Activated CD4-positive, alpha-beta T cell treated with anti-CD3 and anti-CD28 coated beads, Interleukin-2, Interleukin-4, amounts not matched to agents 100 ng/mL and 50 ng/mL, durations not matched to agents 16 hours and 8 hours (primary cell): Measurements from ENCODE around the gene NRIP2.

Experiments
- DNase-seq: peaks from one replicate; pipeline ENCODE4 v3.0.0-alpha.2; 2020; ENCODE audit warnings: low spot score

NRIP2 gene

DNA sequence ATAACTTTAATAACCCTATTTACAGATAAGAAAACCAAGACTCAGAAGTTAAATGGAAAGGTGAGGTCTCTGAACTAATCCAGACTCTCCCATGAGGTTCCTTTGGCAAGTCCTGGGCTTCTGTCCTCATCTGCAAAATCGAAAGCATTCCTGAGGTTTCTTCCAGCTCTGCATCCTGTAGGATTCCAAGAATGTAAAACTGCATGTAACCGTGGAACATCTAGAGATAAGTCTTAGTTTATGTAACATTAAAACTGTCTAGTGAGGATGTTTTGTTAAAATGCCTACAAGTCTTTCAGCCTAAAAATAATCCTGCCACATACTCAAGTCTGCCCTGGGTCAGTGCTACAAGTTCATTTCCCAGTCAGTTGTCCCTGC is 29.7 kb downstream of the NRIP2 start:
- DNase-seq, result no peak

DNA sequence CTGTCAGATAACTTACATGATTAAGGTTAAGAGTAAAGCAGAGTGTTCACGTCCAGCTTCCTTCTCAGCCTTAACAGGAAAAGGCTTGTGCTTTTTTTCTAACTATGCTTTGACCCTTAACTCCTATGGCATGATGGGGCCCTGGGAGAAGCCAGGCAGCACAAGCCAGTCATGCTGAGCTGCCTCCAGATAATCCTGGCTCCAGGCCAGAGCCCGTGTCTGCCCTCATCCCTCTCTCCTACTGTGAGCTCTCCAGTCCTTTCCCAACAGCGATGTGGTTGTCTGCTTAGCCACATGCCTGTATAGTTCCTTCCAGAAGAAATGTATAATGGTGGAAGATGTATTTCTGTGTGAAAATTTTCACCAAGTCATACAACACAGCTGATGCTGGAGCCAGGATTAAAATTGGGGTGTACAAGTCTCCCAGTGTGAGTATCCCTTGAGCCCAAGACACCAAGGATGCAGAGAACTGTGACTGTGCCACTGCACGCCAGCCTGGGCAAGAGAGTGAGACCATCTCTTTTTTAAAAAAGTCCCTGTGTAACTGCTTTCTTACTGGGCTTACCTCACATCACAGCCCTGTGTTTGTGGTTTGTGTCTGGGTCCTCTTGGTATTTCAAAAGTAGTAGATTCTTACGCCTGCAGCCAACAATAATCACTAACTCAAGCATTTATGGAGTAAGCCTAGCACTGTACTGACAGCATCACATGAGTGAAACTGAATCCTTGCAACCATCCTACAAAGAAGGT is 30.3 kb downstream of the NRIP2 start:
- DNase-seq, result no peak

DNA sequence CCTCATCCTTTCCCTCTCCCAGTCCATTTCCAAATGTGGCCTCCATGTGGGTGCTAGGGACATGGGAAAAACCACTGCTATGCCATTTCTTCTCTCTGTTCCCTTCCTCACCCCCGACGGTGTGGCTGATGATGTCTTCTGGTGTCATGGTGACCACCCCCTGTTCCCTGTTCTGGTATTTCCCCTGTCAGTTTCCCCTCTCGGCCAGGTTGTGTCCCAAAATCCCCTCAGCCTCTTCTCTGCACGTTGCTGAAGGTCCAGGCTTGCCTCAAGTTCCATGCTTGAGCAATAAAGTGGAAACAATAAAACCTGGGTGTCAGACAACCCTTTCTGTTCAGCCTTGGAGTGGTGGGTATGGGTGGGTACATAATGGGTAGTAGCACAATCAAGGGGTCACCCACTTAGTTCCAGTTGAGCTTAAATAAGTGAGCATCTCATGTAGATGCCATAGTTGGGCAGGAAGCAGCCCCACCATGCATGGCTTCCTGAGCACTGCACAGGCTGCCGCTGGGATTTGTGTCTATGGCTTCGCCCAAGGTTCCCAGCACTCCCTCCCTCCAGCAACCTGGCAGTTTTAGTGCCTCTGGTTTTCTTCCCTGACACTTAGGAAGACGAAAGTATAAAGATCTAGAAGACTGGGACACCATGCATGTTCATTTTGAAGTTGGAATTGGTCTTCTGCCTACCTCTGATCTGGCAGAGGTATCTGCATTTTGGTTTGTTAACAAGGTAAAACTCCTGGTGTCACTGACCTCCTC is 31.0 kb downstream of the NRIP2 start:
- DNase-seq, result no peak

DNA sequence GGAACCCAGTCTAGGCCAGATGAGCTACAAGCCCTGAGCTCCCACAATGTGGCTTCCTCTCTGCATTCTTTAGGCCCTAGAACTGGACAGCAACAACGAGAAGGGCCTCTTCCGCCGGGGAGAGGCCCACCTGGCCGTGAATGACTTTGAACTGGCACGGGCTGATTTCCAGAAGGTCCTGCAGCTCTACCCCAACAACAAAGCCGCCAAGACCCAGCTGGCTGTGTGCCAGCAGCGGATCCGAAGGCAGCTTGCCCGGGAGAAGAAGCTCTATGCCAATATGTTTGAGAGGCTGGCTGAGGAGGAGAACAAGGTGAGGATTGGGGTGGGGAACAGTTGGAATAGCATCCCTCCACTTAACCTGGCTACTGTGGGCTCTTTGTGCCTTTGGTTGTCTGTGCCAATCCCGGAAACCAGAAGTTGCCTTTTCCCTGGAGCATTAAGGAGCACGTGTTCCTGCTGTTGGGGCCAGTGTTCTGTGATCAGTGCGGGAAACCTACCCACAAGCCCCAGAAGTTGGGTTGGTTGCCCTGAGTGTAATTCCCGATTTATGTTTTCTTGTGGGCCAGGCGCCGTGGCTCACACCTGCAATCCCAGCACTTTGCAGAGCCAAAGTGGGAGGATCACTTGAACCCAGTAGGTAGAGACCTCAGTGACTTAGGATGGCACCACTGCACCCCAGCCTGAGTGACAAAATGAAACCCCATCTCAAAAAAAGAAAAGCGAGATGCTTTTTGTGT is 33.6 kb downstream of the NRIP2 start:
- DNase-seq, result no peak

DNA sequence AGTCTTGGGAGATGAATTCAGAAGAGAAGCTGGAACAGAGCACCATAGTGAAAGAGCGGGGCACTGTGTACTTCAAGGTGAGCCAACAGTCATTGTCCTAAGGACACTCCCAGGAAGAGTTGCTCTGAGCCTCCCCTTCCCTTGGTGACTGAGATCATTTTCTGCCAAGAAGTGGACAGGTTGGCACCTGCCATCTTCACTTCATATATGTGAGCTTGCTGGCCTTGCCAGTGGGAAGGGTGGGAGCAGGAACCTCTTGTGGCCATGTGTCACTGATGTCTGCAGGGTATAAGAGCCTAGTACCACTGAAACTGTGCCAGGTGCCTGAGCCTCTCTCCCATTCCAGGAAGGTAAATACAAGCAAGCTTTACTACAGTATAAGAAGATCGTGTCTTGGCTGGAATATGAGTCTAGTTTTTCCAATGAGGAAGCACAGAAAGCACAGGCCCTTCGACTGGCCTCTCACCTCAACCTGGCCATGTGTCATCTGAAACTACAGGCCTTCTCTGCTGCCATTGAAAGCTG is 34.7 kb downstream of the NRIP2 start:
- no peak for DNase-seq

DNA sequence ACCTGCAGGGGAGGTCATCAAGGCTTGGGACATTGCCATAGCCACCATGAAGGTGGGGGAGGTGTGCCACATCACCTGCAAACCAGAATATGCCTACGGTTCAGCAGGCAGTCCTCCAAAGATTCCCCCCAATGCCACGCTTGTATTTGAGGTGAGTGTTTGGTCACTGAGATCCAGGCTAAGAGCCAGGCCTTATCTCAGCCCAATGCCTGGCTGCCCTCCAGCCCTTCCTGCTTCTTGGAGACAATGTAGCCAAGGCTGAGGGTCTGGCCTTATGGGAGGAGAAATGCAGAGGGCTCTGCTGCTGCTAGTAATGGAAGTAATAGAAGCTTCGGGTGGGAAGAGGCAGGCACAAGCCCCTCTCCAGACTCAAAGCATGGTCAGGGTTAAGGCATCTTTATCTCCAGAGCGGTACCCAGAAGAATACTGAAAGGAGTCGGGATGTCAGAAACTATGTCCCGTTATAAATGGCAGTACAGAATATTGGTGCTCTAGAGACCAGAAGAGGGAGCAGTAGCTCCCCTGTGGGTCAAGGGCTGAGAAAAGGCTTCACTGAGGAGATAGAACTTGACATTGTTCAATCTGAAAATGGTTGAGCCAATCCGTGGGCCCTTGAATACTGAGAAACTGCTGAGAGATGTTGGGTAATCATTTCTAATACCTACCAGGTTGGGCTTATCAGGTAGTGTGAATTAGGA is 37.0 kb downstream of the NRIP2 start:
- DNase-seq, result no peak

DNA sequence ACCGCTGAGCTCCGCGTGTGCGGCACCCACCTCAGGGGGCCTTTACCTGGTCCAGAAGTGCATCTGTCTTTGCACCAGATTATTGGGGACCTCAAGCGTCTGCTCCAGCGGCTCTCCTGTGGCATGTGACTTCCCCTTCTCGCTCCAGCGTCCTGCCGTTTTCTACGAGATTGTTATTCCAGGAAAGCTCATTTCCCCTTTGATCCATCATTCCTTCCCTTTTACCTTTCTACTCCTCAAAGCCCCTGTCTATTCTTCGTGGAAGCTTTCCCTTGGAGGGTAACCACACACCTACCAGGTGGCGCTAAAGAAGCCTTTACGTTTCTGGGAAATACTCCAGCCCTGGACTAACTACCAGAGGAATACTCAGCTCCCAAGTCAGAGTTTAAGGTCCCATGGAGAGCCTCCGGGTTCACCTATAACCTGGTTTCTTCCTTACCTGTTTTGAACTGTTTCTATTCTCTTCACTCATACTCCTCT is 38.6 kb downstream of the NRIP2 start:
- no peak for DNase-seq

DNA sequence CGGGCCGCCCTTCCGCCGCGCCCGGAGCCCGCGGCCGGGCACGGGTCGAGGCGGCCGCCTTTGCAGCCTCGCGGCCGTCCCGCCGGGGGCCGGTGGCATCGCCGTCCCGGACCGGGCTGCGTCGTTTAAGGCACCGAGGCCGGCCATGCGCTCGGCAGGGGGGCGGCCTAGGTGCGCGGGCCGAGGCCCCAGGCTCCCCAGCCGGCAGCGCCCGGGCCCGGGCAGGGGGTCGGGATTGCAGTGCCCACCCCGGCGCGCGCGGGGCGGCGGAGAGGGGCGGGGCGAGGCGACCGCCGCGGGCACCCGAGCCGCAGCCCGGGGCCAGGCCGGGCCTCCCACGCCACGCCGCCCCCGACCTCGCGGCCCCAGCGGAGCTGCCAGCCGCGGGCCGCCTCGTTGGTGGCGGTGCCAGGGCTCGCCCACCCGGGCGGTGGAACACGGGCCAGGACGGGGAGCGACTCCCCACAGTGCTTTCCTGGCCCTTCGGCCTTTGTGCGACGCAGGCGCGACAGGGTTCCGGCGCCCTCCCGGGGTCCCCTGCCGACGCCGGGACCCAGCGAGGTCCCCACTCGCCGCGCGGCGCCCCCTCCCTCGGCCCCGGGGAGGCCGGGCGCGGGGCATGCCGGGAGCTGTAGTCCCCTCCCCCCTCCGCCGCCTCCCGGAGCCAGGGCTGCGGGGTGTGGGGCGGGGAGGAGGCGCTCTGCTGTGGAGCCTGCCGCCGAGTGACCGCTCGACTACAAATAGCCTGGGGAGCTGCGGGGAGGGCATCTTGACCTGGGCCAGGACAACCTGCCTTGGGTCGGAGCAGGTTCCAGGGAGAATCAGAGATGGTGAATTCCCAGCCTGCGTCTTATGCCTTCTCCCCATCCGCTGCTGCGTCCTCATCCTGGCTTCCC is 39.3 kb downstream of the NRIP2 start:
- DNase-seq, result peak; percentile 61

DNA sequence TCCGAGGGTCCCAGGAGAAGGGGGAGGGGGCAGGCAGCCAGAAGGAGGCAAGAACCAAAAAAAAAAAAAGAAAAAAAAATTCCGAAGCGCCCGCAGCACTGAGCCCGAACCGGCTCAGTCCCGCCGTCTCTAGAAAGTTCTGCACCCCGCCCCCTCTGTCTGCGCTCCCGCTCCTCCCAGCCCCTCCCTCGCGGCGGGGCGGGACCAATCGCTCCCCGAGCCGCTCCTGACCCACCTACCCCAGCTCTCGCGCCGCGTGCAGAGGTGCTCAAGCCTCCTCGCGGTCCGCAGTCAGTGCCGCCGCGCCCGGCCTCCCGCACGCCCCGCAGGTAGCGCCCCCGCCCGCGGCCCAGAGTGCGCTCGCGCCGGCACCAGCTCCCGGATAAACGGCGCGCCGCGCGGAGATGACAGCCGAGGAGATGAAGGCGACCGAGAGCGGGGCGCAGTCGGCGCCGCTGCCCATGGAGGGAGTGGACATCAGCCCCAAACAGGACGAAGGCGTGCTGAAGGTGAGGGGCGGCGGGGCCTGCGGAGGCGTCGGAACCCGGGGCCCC is 40.0 kb downstream of the NRIP2 start, which contains the start of gene FKBP4:
Gene FKBP4, plus strand, starts transcription at position 235 of the 554 bp plus-strand sequence. Its CDS starts 170 bp downstream, at position 405.
- DNase-seq, result peak; percentile 89

DNA sequence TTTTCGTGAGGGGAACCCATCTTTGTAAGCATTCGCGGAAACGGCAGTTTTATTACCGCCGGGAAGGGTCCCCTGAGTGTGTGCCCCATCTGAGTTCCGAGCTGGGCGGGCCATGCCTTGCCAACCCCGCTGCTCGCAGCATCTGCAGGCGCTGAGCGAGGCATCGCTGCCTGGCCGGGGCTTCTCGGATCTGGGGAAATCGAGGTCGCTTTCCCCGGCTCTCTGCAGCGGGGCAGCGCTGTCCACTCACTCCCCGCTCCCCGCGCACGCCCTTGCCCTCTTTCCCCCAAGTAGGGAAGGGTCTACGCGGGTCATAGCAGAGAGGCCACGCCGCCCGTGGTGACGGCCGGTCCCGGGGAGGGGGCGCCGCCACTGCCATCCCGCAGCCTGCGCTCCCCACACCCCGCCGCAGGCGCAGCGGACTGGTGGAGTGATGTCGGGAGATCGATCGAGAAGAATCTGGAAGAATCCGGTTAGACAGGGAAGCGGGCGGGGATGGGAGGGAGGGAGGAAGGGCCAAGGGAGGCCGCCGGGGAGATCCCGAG is 40.6 kb downstream of the NRIP2 start:
- DNase-seq, result peak; percentile 19

DNA sequence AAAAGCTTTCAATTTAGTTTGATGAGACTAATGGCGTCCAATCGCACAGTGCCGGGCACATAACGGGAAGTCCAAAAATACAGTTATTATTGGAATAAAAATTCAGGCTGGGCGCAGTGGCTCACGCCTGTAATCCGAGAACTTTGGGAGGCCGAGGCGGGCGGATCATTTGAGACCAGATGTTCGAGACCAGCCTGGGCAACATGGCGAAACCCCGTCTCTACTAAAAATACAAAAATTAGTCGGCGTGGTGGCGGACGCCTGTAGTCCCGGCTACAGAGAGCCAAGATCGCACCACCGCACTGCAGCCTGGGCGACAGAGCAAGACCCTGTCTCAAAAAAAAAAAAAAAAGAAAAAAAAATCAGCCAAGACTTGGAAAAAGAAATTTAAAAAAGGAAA is 41.3 kb downstream of the NRIP2 start:
- DNase-seq, result no peak

DNA sequence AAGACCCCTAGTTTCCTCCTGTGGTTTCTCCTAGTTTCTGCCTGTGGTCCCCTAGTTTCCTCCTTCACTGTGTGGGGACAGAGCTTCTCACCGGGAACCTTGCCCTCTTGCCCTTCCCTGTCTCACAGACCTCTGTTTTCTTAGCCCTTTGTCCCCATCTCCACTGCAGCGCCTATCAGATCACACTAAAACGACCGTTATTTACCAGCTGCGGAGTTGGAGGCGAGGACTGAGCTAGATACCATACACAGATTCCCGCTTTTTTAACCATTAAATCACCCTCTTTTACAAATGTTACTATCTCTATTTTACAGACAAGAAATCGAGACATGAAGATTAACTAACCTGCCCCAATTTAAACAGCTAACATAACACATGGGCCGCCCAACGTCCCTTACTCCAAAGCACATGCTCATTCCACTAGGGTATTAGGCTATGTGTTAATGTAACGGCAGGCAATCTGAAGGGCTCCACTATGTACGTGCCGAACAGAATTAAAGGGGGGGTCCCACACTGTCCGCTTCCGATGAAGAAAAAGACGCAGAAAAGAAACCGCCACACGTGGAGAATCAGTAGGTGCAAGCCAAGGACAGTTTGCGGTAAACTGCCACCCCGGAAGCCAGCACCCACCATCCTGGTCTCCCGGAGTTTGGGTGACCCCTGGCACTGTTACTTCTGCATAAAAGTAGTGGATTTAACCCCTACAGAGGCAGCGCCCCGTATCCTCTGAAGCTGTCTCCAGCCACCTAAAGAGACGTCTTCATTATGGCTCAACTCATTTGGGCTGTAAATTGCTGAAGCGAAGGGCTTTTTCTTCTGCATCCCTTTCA is 41.9 kb downstream of the NRIP2 start:
- no peak for DNase-seq

DNA sequence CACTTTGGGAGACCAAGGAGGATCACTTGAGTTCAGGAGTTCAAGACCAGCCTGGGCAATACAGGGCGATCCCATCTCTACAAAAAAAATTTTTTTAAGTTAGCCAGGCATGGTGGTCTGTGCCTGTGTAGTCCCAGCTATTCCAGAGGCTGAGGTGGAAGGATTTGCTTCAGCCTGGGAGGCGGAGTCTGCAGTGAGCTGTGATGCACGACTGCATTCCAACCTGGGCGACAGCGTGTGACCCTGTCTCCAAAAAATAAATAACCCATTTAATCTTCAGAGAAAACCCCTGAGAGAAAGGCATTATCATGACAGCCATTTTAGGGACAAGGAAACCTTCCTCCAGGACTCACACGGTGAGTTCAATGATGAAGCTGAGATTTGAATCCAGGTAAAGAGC is 43.7 kb downstream of the NRIP2 start:
- DNase-seq, result no peak

DNA sequence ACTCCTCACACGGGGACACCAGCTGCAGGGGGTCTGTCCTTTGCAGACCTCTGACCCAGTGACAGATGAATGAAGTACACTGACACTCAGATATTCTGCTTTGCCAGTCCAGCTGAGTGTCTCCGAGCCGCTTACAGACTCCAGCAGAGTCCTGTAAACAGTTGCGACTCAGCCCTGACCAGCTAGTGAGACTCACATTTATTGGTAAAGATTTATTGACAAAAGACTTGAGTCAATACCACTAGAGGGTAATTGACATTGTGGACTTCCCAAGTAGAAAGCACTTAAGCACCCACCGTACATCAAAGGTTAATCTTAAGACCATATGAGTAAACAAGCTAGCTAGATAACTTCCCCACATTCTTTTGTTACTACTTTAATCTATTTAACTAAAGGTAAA is 49.8 kb downstream of the NRIP2 start:
- DNase-seq, result no peak

DNA sequence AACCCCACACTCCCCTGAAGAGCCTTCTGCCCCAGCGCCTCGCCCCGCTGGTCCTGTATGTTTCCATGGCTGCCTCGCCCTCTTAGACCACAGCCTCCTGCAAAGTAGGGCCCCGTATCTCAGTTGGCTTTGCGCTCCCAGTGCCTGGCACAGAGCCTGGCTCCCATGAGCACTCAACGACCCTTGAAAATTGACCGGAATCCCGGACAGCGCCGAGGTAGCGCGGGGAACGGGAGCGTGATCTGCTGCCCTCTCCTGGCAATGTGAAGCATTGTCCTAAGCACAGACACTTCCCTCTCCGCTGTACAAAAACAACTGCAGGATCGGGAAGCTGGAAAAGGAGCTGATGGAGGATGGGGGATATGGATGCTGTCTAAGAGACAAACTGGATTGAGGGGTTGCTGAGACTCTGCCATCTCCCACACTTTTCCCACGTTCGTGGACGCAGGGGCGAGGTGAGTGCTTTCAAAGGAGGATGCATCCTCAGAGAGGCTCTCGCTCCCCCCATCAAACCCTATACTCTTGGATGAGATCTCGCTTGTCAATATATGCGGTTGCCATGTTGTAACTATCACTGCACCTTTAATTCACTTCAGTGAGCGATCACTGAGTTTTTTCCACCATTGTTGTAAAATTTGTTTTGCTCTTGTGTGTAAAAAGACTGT is 50.8 kb downstream of the NRIP2 start:
- DNase-seq, result peak; percentile 39

DNA sequence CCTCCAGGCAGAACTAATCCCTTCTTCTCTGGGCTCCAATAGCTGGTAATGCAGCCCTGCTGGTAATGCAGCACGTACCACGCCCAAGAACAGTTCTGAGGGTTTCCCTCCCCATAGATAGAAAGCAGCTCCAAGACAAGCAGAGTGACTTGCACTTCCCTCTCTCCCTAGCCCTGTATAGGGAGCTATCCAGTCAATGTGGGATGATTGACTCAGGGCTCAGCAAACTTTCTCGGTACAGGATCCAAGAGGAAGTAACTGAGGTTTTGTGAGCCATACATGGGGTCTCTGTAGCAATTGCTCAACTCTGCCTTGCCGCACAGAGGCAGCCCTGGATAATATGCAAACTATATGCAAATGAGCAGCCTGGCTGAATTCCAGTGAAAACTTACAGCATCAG is 55.6 kb downstream of the NRIP2 start:
- DNase-seq, result no peak

DNA sequence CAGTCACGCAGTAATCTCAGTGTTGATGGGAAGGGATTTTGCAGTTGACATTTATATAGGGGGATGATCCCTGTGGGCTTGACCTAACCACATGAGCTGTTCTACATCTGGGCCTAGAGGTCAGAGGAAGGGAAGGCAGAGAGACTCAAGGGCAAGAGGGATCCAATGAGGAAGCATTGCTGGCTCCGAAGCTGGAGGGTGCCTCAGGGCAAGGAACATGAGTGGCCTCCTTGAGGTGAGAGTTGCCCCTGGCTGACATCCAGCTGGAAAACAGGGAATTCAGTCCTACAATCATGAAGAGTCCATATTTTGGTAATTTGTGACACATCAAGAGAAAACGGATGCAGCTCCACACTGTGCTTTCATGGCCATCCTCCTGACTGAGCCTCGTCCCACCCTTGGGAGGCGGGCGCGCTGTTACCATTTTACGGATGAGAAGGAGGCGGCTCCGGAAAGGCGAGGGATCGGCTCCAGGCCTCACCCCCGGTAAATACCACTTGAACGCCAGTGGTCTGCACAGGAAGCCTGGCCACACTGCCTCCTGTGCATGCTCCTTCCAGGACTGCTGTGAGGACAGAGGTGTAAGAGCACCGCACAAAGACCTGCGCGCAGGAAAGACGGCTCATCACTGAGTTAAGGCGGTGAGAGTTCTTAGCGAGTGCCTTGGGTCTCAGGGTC is 58.6 kb downstream of the NRIP2 start:
- no peak for DNase-seq

DNA sequence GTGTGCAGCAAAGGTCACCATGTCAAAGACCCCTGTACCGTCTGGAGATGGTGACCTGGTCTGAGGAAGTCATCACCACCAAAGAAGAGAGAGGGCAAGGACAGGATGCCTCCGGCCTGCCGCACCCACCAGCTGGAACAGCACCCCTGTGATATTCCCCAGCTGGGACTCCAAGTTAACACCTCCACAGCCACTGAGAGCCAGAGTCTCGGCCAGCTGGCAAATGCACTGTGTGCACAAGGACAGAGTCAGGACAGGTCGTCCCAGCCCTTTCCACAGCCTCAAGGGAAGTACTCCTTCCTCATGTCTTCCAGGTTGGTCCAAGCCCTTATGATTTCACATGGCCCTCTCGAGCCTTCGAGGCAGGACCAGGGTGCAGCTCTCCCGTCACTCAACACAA is 59.4 kb downstream of the NRIP2 start:
- DNase-seq, result no peak
